ENCODE data around the gene SLC9A9.

The SLC9A9 gene

DNA sequence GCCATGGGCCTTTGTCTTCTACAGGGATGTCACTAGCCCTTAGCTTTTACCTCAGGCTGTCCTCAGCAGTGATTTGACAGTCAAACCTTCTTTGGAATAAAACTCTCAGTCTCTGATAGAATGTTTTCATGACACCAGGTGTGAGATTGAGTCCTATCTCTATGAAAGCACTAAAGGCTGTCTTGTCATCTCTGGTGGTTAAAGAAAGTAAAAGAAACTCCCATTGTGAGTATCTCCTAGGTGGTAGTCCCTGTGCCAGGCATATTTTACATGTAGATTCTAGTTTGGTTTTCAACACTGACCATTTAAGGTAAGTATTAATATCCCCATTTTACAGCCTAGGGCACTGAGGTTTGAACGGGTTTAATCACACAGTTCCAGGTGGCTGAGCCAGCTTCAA lies 368.5 kb downstream of the SLC9A9 start:
- no peak for TF ChIP-seq CTCF (IDR thresholded peaks at IDR 0.05; ENCODE audit: low read depth, low read length)
- Histone ChIP-seq H3K9me3 (no peaks in the 10 kb centered on the region), H3K27me3 (no peaks in the 10 kb centered on the region), H3K36me3 (no peaks in the 10 kb centered on the region), H3K4me3 (ENCODE audit: low read depth, low read length) (no peak overlapping the region), H3K4me1 (no peaks in the 10 kb centered on the region)
- DNase-seq, result no peak

DNA sequence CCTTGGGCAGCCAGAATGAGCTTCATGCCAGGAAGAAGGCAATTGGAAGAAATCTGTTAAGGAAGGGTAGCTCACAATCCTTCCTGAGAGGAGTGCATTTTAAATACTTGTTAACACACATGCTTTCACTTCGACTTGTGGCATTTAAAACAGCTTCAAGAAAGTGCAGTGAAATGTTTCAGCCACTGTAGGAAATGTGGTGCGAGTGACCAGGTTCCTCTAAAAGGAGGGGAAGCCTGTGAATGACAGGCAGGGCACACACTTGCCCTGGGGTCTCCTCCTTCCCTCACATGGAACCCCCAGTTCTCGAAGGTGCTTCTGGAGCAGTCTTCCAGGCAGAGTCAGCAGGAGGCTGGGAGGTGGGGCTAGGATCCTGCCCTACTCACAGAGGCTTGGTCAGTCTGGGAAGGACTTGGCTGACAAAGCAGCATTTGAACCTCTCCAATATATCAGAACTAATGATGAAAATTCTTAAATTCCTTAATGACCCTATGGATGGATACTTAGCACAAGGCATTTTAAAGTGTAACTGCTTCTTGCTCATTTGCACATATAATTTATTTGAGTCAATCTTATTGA lies 370.1 kb downstream of the SLC9A9 start:
- no peaks in the 10 kb centered on the region for H3K27me3 ChIP-seq
- H3K36me3 ChIP-seq, result no peaks in the 10 kb centered on the region
- H3K4me3 ChIP-seq (ENCODE audit: low read depth, low read length), result no peak overlapping the region
- no peaks in the 10 kb centered on the region for H3K4me1 ChIP-seq
- no peak for TF ChIP-seq CTCF (IDR thresholded peaks at IDR 0.05; ENCODE audit: low read depth, low read length)
- no peaks in the 10 kb centered on the region for H3K9me3 ChIP-seq
- no peak for DNase-seq

DNA sequence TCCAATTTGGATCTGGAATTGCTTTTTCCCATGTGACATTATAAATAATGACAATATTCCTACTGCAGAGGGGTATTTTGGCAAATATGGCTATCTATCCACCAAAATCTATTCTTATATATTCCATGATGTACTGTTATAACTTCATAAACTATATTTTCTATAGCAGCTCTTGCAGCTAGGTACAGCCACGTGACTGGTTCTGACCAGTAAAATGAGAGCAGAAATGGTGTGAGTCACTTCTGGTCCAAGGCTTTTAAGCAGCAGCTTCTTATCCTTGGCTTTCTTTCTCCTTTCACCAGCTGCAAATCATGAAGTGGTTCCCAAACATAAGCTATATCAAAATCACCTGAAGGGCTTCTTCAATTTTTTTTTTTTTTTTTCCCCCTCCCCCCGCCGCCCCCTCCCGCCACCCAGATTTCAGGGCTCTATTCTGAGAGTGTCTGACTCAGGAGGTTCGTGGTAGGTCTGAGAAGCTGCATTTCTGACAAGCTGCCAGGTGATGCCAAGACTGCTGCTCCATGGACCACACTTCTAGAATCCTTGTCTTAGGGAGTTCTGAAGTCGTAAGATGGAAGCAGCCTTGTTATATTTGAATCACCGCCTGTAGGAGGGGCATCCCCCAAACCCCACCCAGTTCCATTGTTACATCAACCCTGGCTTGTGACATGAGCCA lies 371.2 kb downstream of the SLC9A9 start:
- Histone ChIP-seq H3K4me1 (no peaks in the 10 kb centered on the region), H3K4me3 (ENCODE audit: low read depth, low read length) (no peak overlapping the region), H3K9me3 (no peaks in the 10 kb centered on the region), H3K36me3 (no peaks in the 10 kb centered on the region), H3K27me3 (no peaks in the 10 kb centered on the region)
- TF ChIP-seq CTCF (IDR thresholded peaks at IDR 0.05; ENCODE audit: low read depth, low read length), result no peak
- no peak for DNase-seq

GRCh38 chr3:143475981-143476380 lies 372.3 kb downstream of the SLC9A9 start:
- Histone ChIP-seq H3K36me3 (no peaks in the 10 kb centered on the region), H3K9me3 (no peaks in the 10 kb centered on the region)
- no peak for DNase-seq

GRCh38 chr3:143472731-143473523 lies 375.3 kb downstream of the SLC9A9 start:
- H3K4me1 ChIP-seq, result no peaks in the 10 kb centered on the region
- H3K27me3 ChIP-seq, result no peaks in the 10 kb centered on the region
- TF ChIP-seq CTCF (IDR thresholded peaks at IDR 0.05; ENCODE audit: low read depth, low read length), result no peak
- DNase-seq, result no peak
- no peaks in the 10 kb centered on the region for H3K9me3 ChIP-seq
- H3K36me3 ChIP-seq, result no peaks in the 10 kb centered on the region
- no peak overlapping the region for H3K4me3 ChIP-seq (ENCODE audit: low read depth, low read length)

More at GRCh38 chr3:143475981-143476380, 372.3 kb downstream of the SLC9A9 start:
- H3K27me3 ChIP-seq, result no peaks in the 10 kb centered on the region
- H3K4me3 ChIP-seq (ENCODE audit: low read depth, low read length), result no peak overlapping the region
- TF ChIP-seq CTCF (IDR thresholded peaks at IDR 0.05; ENCODE audit: low read depth, low read length), result no peak
- H3K4me1 ChIP-seq, result no peaks in the 10 kb centered on the region

- DNase-seq, result no peak
- Histone ChIP-seq H3K4me1 (no peaks in the 10 kb centered on the region), H3K36me3 (no peaks in the 10 kb centered on the region), H3K9me3 (no peaks in the 10 kb centered on the region), H3K27me3 (no peaks in the 10 kb centered on the region), H3K4me3 (ENCODE audit: low read depth, low read length) (no peak overlapping the region)
- TF ChIP-seq CTCF (IDR thresholded peaks at IDR 0.05; ENCODE audit: low read depth, low read length), result no peak
Measured at GRCh38 chr3:143471705-143472104, 376.6 kb downstream of the SLC9A9 start.

Measured in BE2C (cell line).